ENCODE data around the gene TRIM33.

DNA sequence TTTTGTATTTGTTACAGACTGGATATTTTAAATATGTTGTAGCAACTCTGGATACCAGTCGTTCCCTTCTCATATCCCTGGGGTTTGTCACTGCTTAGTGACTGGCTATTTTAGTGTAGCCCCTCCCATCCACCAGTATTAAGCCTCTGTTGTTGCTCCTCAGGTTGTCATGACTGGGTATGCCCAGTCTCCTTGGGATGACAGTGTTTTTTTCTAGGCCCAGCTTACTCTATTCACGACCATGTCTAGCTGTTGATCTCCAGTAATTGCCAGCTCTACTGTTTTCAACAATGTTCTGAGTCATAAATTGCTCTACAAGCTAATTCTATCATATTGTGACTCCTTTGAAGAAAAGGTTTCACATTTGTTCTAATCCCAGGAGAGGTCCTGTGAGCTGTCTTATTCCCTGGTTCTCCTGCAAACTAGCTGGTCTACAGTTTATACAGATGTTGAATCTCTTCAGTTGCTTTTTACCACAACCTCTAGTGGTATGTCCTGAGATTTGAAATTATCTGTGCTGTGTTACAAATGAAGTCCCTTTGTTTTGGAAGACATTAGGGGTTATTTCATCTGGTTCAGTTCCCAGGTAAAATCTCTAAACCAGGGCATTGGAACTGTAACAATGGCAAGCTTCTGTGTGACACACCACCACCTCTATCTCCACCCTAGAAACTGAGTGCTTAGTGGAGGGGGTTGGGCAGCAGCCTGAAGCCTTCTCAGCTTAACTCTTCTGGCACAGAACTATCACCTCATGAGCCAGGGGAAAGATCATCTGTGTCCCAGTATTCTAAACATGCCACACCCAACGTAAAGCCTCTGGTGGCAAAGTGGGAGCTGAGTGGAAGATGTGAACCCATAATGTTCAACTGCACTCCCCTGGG, 124.6 kb downstream of the TRIM33 start:
- TF ChIP-seq POLR2AphosphoS5 (IDR thresholded peaks at IDR 0.05; ENCODE audit: low read depth): no peak
- TF ChIP-seq, protein P1, sequence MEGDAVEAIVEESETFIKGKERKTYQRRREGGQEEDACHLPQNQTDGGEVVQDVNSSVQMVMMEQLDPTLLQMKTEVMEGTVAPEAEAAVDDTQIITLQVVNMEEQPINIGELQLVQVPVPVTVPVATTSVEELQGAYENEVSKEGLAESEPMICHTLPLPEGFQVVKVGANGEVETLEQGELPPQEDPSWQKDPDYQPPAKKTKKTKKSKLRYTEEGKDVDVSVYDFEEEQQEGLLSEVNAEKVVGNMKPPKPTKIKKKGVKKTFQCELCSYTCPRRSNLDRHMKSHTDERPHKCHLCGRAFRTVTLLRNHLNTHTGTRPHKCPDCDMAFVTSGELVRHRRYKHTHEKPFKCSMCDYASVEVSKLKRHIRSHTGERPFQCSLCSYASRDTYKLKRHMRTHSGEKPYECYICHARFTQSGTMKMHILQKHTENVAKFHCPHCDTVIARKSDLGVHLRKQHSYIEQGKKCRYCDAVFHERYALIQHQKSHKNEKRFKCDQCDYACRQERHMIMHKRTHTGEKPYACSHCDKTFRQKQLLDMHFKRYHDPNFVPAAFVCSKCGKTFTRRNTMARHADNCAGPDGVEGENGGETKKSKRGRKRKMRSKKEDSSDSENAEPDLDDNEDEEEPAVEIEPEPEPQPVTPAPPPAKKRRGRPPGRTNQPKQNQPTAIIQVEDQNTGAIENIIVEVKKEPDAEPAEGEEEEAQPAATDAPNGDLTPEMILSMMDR (IDR thresholded peaks at IDR 0.05; ENCODE audit: insufficient read depth, low read length): no peak
- no peak for TF ChIP-seq SPI1 (IDR thresholded peaks at IDR 0.05; ENCODE audit: borderline replicate concordance, low read depth)
- TF ChIP-seq, protein P2, sequence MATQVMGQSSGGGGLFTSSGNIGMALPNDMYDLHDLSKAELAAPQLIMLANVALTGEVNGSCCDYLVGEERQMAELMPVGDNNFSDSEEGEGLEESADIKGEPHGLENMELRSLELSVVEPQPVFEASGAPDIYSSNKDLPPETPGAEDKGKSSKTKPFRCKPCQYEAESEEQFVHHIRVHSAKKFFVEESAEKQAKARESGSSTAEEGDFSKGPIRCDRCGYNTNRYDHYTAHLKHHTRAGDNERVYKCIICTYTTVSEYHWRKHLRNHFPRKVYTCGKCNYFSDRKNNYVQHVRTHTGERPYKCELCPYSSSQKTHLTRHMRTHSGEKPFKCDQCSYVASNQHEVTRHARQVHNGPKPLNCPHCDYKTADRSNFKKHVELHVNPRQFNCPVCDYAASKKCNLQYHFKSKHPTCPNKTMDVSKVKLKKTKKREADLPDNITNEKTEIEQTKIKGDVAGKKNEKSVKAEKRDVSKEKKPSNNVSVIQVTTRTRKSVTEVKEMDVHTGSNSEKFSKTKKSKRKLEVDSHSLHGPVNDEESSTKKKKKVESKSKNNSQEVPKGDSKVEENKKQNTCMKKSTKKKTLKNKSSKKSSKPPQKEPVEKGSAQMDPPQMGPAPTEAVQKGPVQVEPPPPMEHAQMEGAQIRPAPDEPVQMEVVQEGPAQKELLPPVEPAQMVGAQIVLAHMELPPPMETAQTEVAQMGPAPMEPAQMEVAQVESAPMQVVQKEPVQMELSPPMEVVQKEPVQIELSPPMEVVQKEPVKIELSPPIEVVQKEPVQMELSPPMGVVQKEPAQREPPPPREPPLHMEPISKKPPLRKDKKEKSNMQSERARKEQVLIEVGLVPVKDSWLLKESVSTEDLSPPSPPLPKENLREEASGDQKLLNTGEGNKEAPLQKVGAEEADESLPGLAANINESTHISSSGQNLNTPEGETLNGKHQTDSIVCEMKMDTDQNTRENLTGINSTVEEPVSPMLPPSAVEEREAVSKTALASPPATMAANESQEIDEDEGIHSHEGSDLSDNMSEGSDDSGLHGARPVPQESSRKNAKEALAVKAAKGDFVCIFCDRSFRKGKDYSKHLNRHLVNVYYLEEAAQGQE (IDR thresholded peaks at IDR 0.05; ENCODE audit: insufficient replicate concordance, low read depth): no peak
- TF ChIP-seq GABPA (IDR thresholded peaks at IDR 0.05; ENCODE audit: low read depth): no peak

Data from HL-60 (cell line).